ACC112 (cell line): ENCODE data around the gene TEX22.

Source experiments
- H2AFZ ChIP-seq: fragments of 200-600 bp; sonication (generic); one replicate; pipeline ENCODE4 v1.6.0; 2017; ENCODE audit warnings: antibody characterized with exemption, low read length; ENCODE audit not compliant: unreplicated experiment
- H3K27ac ChIP-seq: fragments of 200-600 bp; sonication (generic); 2 replicates; pipeline ENCODE4 v1.5.1; 2014; ENCODE audit warnings: low read depth, mild to moderate bottlenecking, antibody characterized with exemption, low read length, moderate library complexity
- H3K27me3 ChIP-seq: fragments of 200-600 bp; sonication (generic); 2 replicates; pipeline ENCODE4 v1.6.1; 2014; ENCODE audit warnings: mild to moderate bottlenecking, antibody characterized with exemption, low read length, moderate library complexity, mixed read lengths; ENCODE audit not compliant: insufficient read depth
- H3K36me3 ChIP-seq: fragments of 200-600 bp; sonication (generic); 2 replicates; pipeline ENCODE4 v1.6.1; 2016; ENCODE audit warnings: mild to moderate bottlenecking, antibody characterized with exemption, low read length, moderate library complexity, mixed read lengths; ENCODE audit not compliant: insufficient read depth
- H3K4me1 ChIP-seq: fragments of 200-600 bp; sonication (generic); one replicate; pipeline ENCODE4 v1.6.1; 2016; ENCODE audit warnings: low read length, mixed read lengths; ENCODE audit not compliant: insufficient read depth, unreplicated experiment, control insufficient read depth
- H3K4me3 ChIP-seq: fragments of 200-600 bp; sonication (generic); 2 replicates; pipeline ENCODE4 v1.5.1; 2014; ENCODE audit warnings: mild to moderate bottlenecking, low read depth, low read length
- H3K79me2 ChIP-seq: fragments of 200-600 bp; sonication (generic); one replicate; pipeline ENCODE4 v1.6.0; 2016; ENCODE audit warnings: low read length; ENCODE audit not compliant: control insufficient read depth, unreplicated experiment, insufficient read depth

The TEX22 gene

GRCh38 chr14:105367116-105368031 lies 31.0 kb upstream of the TEX22 start:
- Histone ChIP-seq H3K79me2 (no peaks in the 10 kb centered on the region), H2AFZ (no peak overlapping the region), H3K4me1 (peaks cover 7% of the 10 kb centered on the region), H3K4me3 (no peak overlapping the region), H3K36me3 (no peaks in the 10 kb centered on the region), H3K27me3 (no peaks in the 10 kb centered on the region), H3K27ac (no peak overlapping the region)

GRCh38 chr14:105368032-105368417 lies 30.3 kb upstream of the TEX22 start:
- no peaks in the 10 kb centered on the region for H3K27me3 ChIP-seq
- peaks cover 7% of the 10 kb centered on the region for H3K4me1 ChIP-seq
- H3K4me3 ChIP-seq: no peak overlapping the region
- H3K79me2 ChIP-seq: no peaks in the 10 kb centered on the region
- H2AFZ ChIP-seq: no peak overlapping the region
- H3K27ac ChIP-seq: no peak overlapping the region
- no peaks in the 10 kb centered on the region for H3K36me3 ChIP-seq

- H3K36me3 ChIP-seq: no peaks in the 10 kb centered on the region
- H2AFZ ChIP-seq: no peak overlapping the region
- H3K4me3 ChIP-seq: no peak overlapping the region
- no peak overlapping the region for H3K27ac ChIP-seq
- H3K27me3 ChIP-seq: no peaks in the 10 kb centered on the region
- no peaks in the 10 kb centered on the region for H3K79me2 ChIP-seq
- peaks cover 7% of the 10 kb centered on the region for H3K4me1 ChIP-seq
These were observed 29.9 kb upstream of the TEX22 start for GRCh38 chr14:105368426-105368825.

- Histone ChIP-seq H3K27ac (no peak overlapping the region), H3K4me3 (no peak overlapping the region), H3K4me1 (peaks cover 7% of the 10 kb centered on the region)
These were observed 29.3 kb upstream of the TEX22 start for GRCh38 chr14:105368910-105369652.

GRCh38 chr14:105369653-105370040 lies 28.7 kb upstream of the TEX22 start:
- no peaks in the 10 kb centered on the region for H3K79me2 ChIP-seq
- H3K27ac ChIP-seq: no peak overlapping the region
- no peak overlapping the region for H3K4me3 ChIP-seq
- no peak overlapping the region for H2AFZ ChIP-seq
- no peaks in the 10 kb centered on the region for H3K27me3 ChIP-seq
- H3K36me3 ChIP-seq: no peaks in the 10 kb centered on the region
- H3K4me1 ChIP-seq: peaks cover 5% of the 10 kb centered on the region

More at GRCh38 chr14:105368910-105369652, 29.3 kb upstream of the TEX22 start:
- no peaks in the 10 kb centered on the region for H3K27me3 ChIP-seq
- no peaks in the 10 kb centered on the region for H3K79me2 ChIP-seq
- no peaks in the 10 kb centered on the region for H3K36me3 ChIP-seq
- H2AFZ ChIP-seq: no peak overlapping the region

- Histone ChIP-seq H3K79me2 (no peaks in the 10 kb centered on the region), H3K27me3 (no peaks in the 10 kb centered on the region), H3K4me1 (no peaks in the 10 kb centered on the region), H2AFZ (no peak overlapping the region), H3K36me3 (no peaks in the 10 kb centered on the region), H3K27ac (no peak overlapping the region), H3K4me3 (no peak overlapping the region)
These were observed 23.9 kb upstream of the TEX22 start for GRCh38 chr14:105374389-105374788.

GRCh38 chr14:105375635-105376057 lies 22.7 kb upstream of the TEX22 start:
- Histone ChIP-seq H3K4me1 (no peaks in the 10 kb centered on the region), H3K79me2 (no peaks in the 10 kb centered on the region), H3K27me3 (no peaks in the 10 kb centered on the region), H2AFZ (no peak overlapping the region), H3K4me3 (no peak overlapping the region), H3K27ac (no peak overlapping the region), H3K36me3 (no peaks in the 10 kb centered on the region)

GRCh38 chr14:105376521-105377440 lies 21.6 kb upstream of the TEX22 start:
- Histone ChIP-seq H3K79me2 (no peaks in the 10 kb centered on the region), H3K36me3 (no peaks in the 10 kb centered on the region), H2AFZ (no peak overlapping the region), H3K27ac (no peak overlapping the region), H3K27me3 (no peaks in the 10 kb centered on the region), H3K4me1 (no peaks in the 10 kb centered on the region), H3K4me3 (no peak overlapping the region)

- no peak overlapping the region for H3K4me3 ChIP-seq
- H3K27ac ChIP-seq: no peak overlapping the region
- H2AFZ ChIP-seq: no peak overlapping the region
- H3K79me2 ChIP-seq: no peaks in the 10 kb centered on the region
- no peaks in the 10 kb centered on the region; the same call in 1 of the 2 replicates for H3K36me3 ChIP-seq
- H3K27me3 ChIP-seq: no peaks in the 10 kb centered on the region
- no peaks in the 10 kb centered on the region for H3K4me1 ChIP-seq
These were observed 20.7 kb upstream of the TEX22 start for GRCh38 chr14:105377555-105378182.

GRCh38 chr14:105378199-105378598 lies 20.1 kb upstream of the TEX22 start:
- Histone ChIP-seq H3K27ac (no peak overlapping the region), H3K36me3 (no peaks in the 10 kb centered on the region; the same call in 1 of the 2 replicates), H3K4me1 (no peaks in the 10 kb centered on the region), H2AFZ (no peak overlapping the region), H3K4me3 (no peak overlapping the region), H3K79me2 (no peaks in the 10 kb centered on the region), H3K27me3 (no peaks in the 10 kb centered on the region)
